ENCODE measurements around the gene CSF2RB. TPM values are rescaled to one million over a fixed set of nuclear protein-coding genes. Genes with fewer than 3 reads are reported as not detected.
A peak's percentile ranks its signal among the peaks of the same experiment; 100 is the strongest.

The CSF2RB gene
- total RNA-seq, 1 experiment from 2014 or later, result not detected

DNA sequence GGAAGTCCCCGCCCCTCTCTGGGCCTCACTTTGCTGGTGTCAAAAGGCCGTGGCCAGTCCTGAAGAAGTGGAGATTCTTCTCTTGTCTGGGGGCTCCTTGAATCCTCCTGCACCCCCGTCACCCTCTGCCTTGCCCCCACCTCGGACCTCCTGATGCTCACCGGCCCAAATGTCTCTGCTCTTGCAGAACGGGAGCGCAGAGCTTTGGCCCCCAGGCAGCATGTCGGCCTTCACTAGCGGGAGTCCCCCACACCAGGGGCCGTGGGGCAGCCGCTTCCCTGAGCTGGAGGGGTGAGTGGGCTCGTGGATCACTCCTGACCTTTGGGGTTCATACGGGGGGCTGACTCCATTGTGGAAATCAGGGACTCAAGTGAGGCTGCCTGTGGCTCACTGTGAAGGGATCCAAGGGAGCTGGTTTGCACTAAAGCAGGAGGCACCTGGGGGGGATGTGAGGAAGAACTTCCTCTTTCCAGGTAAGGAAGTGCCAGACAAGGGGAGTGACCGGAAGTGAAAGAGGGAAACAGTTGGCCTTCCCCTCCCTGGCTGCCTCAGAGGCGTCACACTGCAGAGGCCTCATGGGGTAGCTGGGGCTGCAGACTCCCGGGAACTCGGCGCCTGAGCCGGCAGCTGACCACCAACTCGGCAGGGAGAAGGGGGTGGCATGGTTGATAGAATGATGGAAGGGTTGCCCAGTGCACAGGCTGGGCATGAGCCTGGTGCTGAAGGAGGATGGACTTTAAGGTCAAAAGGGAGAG, 23.1 kb downstream of the CSF2RB start:
- TF ChIP-seq, protein P1, sequence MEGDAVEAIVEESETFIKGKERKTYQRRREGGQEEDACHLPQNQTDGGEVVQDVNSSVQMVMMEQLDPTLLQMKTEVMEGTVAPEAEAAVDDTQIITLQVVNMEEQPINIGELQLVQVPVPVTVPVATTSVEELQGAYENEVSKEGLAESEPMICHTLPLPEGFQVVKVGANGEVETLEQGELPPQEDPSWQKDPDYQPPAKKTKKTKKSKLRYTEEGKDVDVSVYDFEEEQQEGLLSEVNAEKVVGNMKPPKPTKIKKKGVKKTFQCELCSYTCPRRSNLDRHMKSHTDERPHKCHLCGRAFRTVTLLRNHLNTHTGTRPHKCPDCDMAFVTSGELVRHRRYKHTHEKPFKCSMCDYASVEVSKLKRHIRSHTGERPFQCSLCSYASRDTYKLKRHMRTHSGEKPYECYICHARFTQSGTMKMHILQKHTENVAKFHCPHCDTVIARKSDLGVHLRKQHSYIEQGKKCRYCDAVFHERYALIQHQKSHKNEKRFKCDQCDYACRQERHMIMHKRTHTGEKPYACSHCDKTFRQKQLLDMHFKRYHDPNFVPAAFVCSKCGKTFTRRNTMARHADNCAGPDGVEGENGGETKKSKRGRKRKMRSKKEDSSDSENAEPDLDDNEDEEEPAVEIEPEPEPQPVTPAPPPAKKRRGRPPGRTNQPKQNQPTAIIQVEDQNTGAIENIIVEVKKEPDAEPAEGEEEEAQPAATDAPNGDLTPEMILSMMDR (conservative IDR thresholded peaks at IDR 0.05), result no peak
- H3K27ac ChIP-seq (ENCODE audit: insufficient read length, low read depth, low read length), result no peak overlapping the region
- no peak overlapping the region for H2BK12ac ChIP-seq (ENCODE audit: insufficient read length, low read depth, low read length)
- H2BK20ac ChIP-seq (ENCODE audit: low read depth, low read length, poor library complexity, severe bottlenecking), result no peak overlapping the region
- Mint-ChIP-seq H3K4me1 (peaks cover 3 to 8% of the 10 kb centered on the region in 2 experiments; a peak in 3 of 4 replicates), H3K4me3 (no peak overlapping the region), H3K27ac (peak overlapping the region in 1 of 3 experiments; percentile 90; a peak in 1 of 7 replicates), H3K27me3 (ENCODE audit: low read depth) (peaks cover 14% of the 10 kb centered on the region), H3K36me3 (ENCODE audit: insufficient read depth in 1 of 3, low read depth in 3 of 3) (peaks cover 0 to 4% (median 0%) of the 10 kb centered on the region in 3 experiments; a peak in 2 of 7 replicates), H3K9me3 (no peaks in the 10 kb centered on the region; a peak in 1 of 5 replicates)
- no peak overlapping the region for H4K8ac ChIP-seq (replicated peaks; ENCODE audit: insufficient read length, low read depth, low read length)
- H3K79me1 ChIP-seq (ENCODE audit: insufficient read depth, low read depth, low read length, poor library complexity, severe bottlenecking), result no peaks in the 10 kb centered on the region
- peak; percentile 15 for DNase-seq
- no peak overlapping the region for H3K4me2 ChIP-seq (ENCODE audit: insufficient read depth, insufficient read length, low read length)
- no peaks in the 10 kb centered on the region for H3K79me2 ChIP-seq (ENCODE audit: insufficient read depth, low read length)
- no peak overlapping the region for H3K56ac ChIP-seq (ENCODE audit: insufficient read length, low read depth, low read length)
- H3K4me1 ChIP-seq (ENCODE audit: insufficient read depth, low read length), result no peaks in the 10 kb centered on the region
- no peak overlapping the region for H3K9ac ChIP-seq (ENCODE audit: extremely low read depth, insufficient read length, low read length)
- no peaks in the 10 kb centered on the region for H3K9me3 ChIP-seq (ENCODE audit: control insufficient read depth, low read depth, low read length)
- no CpG with 5 or more reads among the region's 20 CpGs for WGBS (ENCODE audit: extremely low coverage, insufficient read length, low lambda C conversion rate)
- H4K5ac ChIP-seq (ENCODE audit: insufficient read length, low read depth, low read length), result no peak overlapping the region
- H3K23ac ChIP-seq (ENCODE audit: insufficient read length, low read depth, low read length), result no peak overlapping the region
- no peak overlapping the region for H2BK15ac ChIP-seq (ENCODE audit: low read depth, low read length)
- no peak overlapping the region for H2AK5ac ChIP-seq (ENCODE audit: insufficient read length, low read length)
- no peaks in the 10 kb centered on the region for H3K27me3 ChIP-seq (ENCODE audit: insufficient read depth, low read length)
- H3K14ac ChIP-seq (ENCODE audit: insufficient read depth, low read length), result no peak overlapping the region; the same call in 1 of the 2 replicates
- no peaks in the 10 kb centered on the region for H4K20me1 ChIP-seq (ENCODE audit: control insufficient read depth, insufficient read depth, insufficient read length)
- H3K4ac ChIP-seq (ENCODE audit: low read depth, low read length), result no peak overlapping the region
- H2BK5ac ChIP-seq (ENCODE audit: insufficient read length, low read length), result no peak overlapping the region
- H3K23me2 ChIP-seq (ENCODE audit: insufficient read length, low read depth, low read length, poor library complexity, severe bottlenecking), result no peaks in the 10 kb centered on the region
- H2BK120ac ChIP-seq (ENCODE audit: low read depth, low read length, poor library complexity, severe bottlenecking), result no peak overlapping the region
- no peak overlapping the region for H4K91ac ChIP-seq (ENCODE audit: insufficient read length, low read depth, low read length)
- no peak overlapping the region for H2AFZ ChIP-seq (ENCODE audit: low read length)
- H3T11ph ChIP-seq (ENCODE audit: low read length), result no peak overlapping the region
- H3K18ac ChIP-seq (ENCODE audit: insufficient read length, low read depth, low read length), result no peak overlapping the region
